Medulla oblongata (tissue), 1 donor: ENCODE measurements around the gene PLA2G1B.
A peak's percentile ranks its signal among the peaks of the same experiment; 100 is the strongest.

Experiments
- DNase-seq: peaks from one replicate; pipeline ENCODE4 v3.0.0-alpha.2; 2015; ENCODE audit errors: extremely low spot score

The PLA2G1B gene

DNA sequence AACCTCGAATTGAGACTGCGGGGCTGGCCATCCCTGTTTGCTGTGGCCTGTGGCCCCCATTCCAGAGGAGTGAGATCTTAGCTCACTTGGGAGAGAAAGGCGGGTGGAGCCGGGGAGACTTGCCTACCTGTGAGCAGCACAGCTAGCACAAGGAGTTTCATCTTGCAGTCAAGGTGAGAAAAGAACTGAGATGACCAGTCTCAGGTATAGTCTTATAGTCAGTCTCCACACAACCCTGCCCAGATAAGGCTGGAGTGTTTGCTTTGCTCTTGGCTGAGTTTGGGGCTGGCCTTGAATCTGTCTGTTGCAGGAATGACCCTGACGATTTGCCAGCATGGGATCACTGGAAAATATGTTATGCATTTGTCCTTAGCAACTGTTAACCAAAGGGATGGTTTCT lies at the start of gene PLA2G1B:
PLA2G1B (minus strand) TSS at position 187 of the 400 bp plus-strand sequence; CDS start at position 161, 26 bp downstream.
- DNase-seq = no peak

- no peak for DNase-seq
Measured at GRCh38 chr12:120376934-120377572, 49.5 kb upstream of the PLA2G1B start.

GRCh38 chr12:120376416-120376815 lies 48.8 kb upstream of the PLA2G1B start:
- no peak for DNase-seq

DNA sequence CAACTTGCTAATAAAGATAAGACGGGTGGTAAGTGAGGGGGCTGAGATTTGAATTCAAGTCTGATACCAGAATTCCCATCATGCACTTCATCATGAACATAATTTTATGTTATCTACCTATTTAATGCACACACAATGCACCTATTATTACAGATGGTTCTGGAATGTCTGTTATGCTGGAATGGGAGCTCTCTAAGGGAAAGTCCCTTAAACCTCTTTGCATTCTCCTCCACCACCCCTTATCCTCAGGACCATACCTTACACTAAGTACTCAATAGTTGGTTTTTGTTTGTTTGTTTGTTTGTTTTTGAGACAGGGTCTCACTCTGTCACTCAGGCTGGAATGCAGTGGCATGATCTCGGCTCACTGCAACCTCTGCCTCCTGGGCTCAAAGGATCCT lies 48.4 kb upstream of the PLA2G1B start:
- DNase-seq = no peak

DNA sequence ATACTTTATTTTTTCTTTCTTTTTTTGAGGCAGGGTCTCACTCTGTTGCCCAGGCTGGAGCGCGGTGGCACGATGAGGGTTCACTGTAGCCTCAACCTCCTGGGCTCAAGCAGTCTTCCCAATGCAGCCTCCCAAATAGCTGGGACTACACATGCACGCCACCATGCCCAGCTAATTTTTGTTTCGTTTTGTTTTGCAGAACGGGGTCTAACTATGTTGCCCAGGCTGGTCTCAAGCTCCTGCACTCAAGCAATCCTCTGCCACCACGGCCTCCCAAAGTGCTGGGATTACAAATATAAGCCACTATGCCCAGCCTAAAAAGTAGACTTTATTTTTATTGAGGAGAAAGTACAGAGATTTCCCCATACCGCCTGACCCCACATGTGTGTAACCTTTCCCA lies 46.1 kb upstream of the PLA2G1B start:
- no peak for DNase-seq

DNA sequence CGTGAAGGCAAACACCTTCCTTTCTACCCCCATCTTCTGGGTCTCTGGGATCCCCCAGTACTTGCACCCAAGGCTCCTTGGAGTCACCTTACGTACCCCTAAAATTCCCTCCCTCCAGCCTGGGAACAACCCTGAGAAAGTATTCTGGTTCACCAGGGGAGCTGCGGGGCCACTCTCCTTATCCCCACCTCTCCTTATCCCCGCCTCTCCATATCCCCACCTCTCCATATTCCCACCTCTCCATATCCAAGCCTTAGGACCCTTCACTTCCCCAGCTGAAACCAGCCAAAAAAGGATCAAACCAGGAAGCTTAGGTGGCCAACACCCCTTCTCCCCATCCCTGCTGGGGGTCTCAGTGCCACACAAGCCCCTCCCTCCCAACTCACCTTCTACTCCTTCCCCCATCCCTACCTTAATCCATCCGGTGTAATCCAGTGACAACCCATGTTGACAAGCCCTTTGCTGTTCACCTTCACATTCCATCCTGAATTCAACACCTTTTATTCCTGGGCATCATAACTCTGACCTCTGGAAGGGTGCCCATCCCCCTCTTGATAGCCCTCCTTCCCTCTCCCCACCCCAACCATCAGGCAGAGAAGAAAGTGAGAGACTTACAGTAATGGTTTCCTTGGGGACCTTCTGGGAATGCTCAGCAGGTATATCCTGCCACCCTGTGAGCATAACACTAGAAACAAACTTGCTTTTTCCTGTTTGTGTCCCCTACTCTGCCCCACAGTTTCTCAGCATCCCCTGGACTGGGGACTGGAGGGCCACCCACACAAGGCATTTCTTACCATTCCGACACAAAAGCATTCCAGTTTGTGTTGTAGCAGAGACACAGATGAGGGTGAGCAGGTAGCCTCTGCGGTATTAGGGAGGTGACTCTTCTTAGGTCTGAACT lies 43.0 kb upstream of the PLA2G1B start:
- no peak for DNase-seq

GRCh38 chr12:120369603-120370342 lies 42.2 kb upstream of the PLA2G1B start:
- DNase-seq = no peak

- no peak for DNase-seq
Measured at GRCh38 chr12:120368789-120369602, 41.4 kb upstream of the PLA2G1B start, which contains the start of gene MSI1. Gene MSI1, minus strand, starts transcription at chr12:120369164. Its CDS starts 73 bp downstream, at chr12:120369091.

GRCh38 chr12:120367924-120368788 lies 40.6 kb upstream of the PLA2G1B start:
- no peak for DNase-seq

DNA sequence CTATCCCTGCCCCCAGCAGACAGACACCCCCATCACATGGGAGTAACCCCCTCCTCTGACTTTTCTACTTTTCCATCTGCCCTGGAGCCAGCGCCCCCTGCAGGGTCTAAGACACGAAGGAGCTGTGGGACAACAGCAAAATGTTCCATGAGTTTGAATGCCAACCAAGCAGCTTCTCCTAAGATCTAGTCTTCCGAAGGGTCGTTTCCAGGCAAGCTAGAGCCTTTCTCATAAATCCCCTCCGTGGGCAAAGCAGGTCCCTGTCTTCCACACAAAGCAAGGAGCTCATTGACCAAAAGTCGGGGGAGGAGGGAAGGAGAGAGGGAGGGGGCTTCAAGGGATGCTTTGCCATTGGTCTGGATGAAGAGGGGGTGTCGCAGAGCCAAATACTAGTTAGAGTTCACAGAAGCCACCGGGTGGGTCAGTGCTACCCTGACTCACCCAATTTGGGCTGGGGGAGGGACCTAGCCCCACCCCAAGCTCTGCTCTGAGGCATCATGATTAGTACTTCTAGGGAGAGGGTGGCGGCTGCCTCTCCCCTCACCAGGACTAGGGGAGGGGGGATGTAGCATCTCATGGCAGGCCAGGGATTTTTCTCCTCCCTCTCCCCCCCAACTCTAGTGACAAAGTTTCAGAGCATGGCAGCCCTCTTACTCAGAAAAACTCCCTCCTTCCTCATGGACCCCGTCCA lies 39.8 kb upstream of the PLA2G1B start:
- DNase-seq = peak; percentile 31

DNA sequence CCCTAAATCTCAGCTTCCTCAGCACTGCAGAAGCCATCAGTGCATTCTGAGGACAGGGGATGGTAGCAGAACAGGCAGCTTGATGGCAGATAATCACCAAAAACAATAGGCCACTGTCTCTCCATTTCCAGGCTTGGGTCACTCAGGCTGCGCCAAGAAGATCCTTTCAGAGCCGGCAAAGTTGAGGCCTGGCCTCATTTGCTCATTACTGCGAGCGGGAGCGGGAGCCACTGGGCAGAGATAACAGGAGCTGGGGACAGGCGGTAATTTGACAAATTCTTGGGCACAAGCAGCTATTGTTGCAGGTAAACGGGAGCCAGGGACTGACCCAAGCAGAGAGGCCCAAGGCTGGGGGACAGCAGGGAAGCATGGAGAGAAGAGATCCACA lies 39.3 kb upstream of the PLA2G1B start:
- DNase-seq = peak; percentile 44

GRCh38 chr12:120366341-120366705 lies 38.7 kb upstream of the PLA2G1B start:
- no peak for DNase-seq

DNA sequence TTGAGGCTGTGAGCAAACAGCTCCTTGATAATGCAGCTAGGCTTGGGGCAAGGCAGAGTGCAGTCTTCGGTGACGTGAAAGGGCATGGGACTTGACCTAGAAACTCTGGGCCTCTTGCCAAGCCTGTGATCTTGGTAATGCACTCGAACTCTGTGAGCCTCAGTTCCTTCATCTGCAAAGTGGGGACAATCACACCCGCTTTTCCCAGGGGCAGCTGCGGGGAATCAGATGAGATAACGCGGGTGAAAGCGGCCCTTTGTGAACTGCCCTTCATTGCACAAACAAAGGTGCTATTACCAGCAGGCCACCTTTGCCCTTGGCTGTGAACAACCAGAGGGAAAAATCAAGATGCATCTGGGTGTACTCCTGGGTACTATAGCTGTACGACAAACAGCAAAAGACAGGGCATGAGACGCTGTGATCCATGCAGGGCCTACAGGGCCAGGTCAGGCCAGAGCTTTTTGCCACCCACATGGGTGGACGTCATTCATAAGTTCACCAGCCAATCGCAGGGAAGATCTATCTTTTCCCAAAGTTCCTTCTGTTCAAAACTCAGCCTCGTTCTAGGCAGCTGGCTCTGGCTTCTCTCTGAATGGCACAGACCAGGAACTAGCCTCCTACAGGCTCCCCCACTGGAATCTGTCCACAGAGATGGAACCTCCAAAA lies 38.2 kb upstream of the PLA2G1B start:
- DNase-seq = peak; percentile 47

GRCh38 chr12:120364487-120364886 lies 36.9 kb upstream of the PLA2G1B start:
- DNase-seq = no peak

- DNase-seq = no peak
Measured at GRCh38 chr12:120363274-120363855, 35.8 kb upstream of the PLA2G1B start.

GRCh38 chr12:120362516-120363273 lies 35.1 kb upstream of the PLA2G1B start:
- DNase-seq = no peak

GRCh38 chr12:120361506-120362208 lies 34.1 kb upstream of the PLA2G1B start:
- DNase-seq = peak; percentile 86

GRCh38 chr12:120359128-120359527 lies 31.5 kb upstream of the PLA2G1B start:
- DNase-seq = no peak
